ENCODE data around the gene GPR137.
"Not testable (repeated sequence)": the region's sequence is repeated elsewhere in the genome, so short reads cannot be mapped to it uniquely, and the experiment has no call there.

The GPR137 gene

DNA sequence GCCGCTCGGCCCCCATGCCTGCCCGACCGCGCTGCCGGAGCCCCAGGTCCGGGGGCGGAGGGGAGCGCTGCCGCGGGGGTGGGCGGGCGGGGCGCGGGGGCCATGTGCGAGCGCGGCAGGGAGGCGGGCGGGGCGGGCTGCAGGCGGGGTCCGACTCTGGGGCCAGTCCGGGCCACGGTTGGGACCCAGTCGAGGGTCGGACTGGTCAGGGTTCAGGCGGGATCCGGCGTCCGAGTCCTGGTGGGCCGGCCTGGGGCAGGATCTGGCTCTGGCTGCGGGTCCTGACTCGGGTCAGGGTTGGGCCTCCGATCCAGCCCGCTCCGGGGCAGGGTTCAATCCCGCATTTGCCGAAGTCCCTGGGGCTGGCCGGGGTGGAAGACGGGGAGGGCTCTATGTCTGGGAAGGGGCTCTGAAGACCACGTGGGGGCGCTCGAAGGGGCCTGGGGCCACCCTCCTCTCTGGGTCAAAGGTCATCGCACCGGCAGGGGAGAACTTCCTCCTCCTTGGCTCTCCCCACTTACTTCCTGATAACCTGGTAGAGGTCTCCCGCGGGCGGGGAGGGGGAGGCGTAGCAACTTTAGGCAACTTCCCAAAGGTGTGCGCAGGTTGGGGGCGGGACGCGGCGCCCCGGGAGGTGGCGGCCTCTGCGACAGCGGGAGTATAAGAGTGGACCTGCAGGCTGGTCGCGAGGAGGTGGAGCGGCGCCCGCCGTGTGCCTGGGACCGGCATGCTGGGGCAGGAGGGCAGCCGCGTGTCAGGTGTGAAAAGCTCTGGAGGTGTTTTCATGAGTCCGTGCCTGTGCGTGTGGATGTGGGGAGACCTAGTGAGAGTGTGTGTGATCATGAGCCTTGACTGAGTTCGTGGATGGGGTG, 20.3 kb downstream of the GPR137 start:
- Histone ChIP-seq H3K9ac (ENCODE audit: low read length) (peak overlapping the region; percentile 86), H3K4me3 (ENCODE audit: low read length) (peak overlapping the region; percentile 79), H2BK15ac (replicated peaks; ENCODE audit: low read depth) (no peak overlapping the region), H3K4me1 (ENCODE audit: control insufficient read depth, low read depth, low read length) (peaks cover 4% of the 10 kb centered on the region), H3K79me1 (ENCODE audit: low read length) (peaks cover 9% of the 10 kb centered on the region), H4K8ac (ENCODE audit: low read depth, low read length) (no peak overlapping the region), H3K79me2 (ENCODE audit: control insufficient read depth, insufficient read depth, low read length) (peaks cover 7% of the 10 kb centered on the region), H3K27ac (ENCODE audit: low read depth, low read length) (peak overlapping the region; percentile 81), H3K36me3 (ENCODE audit: control insufficient read depth, insufficient read depth, low read length) (no peaks in the 10 kb centered on the region), H3K4ac (ENCODE audit: low read depth, low read length) (peak overlapping the region; percentile 41), H2AK5ac (ENCODE audit: low read length) (peak overlapping the region; percentile 95), H3K18ac (ENCODE audit: low read length) (peak overlapping the region; percentile 86), H2BK120ac (ENCODE audit: low read depth, low read length) (no peak overlapping the region), H2BK5ac (ENCODE audit: low read length) (peak overlapping the region; percentile 44), H4K5ac (ENCODE audit: low read length) (no peak overlapping the region), H3K4me2 (ENCODE audit: low read length) (peak overlapping the region; percentile 64), H3K56ac (ENCODE audit: low read length) (peak overlapping the region; percentile 89), H3K27me3 (ENCODE audit: insufficient read depth, low read length, poor library complexity) (no peaks in the 10 kb centered on the region), H3K23ac (ENCODE audit: low read length) (peak overlapping the region; percentile 90)
- peak; percentile 88 for DNase-seq
- no CpG with 5 or more reads among the region's 71 CpGs for WGBS (ENCODE audit: extremely low coverage, insufficient coverage, low lambda C conversion rate)

DNA sequence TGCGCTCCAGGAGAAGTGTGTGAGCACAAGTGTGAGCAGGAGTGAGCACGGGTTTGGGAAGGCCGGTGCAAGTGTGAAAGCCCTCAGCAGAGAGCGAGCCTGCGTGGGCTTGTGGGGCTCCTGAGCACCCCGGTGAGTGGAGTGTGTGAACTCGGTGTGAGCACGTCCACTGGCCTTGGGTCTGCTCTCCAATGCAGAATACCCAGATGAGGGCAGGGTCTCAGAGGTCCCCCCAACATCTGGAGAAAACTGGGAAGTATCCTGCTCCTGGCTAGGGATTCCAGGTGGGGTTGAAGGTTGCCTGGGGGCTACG, 20.9 kb downstream of the GPR137 start:
- peak overlapping the region; percentile 44 for H2BK5ac ChIP-seq (ENCODE audit: low read length)
- H3K23ac ChIP-seq (ENCODE audit: low read length) = peak overlapping the region; percentile 90
- no peaks in the 10 kb centered on the region for H3K27me3 ChIP-seq (ENCODE audit: insufficient read depth, low read length, poor library complexity)
- peak overlapping the region; percentile 86 for H3K9ac ChIP-seq (ENCODE audit: low read length)
- peaks cover 7% of the 10 kb centered on the region for H3K79me2 ChIP-seq (ENCODE audit: control insufficient read depth, insufficient read depth, low read length)
- peak overlapping the region; percentile 79 for H3K4me3 ChIP-seq (ENCODE audit: low read length)
- no peak overlapping the region for H3K18ac ChIP-seq (ENCODE audit: low read length)
- no peak overlapping the region for H2BK120ac ChIP-seq (ENCODE audit: low read depth, low read length)
- H3K4me2 ChIP-seq (ENCODE audit: low read length) = peak overlapping the region; percentile 64
- no peak overlapping the region for H4K8ac ChIP-seq (ENCODE audit: low read depth, low read length)
- H3K79me1 ChIP-seq (ENCODE audit: low read length) = peaks cover 9% of the 10 kb centered on the region
- no peaks in the 10 kb centered on the region for H3K36me3 ChIP-seq (ENCODE audit: control insufficient read depth, insufficient read depth, low read length)
- H2BK15ac ChIP-seq (replicated peaks; ENCODE audit: low read depth) = no peak overlapping the region
- DNase-seq = no peak
- H4K5ac ChIP-seq (ENCODE audit: low read length) = no peak overlapping the region
- H3K27ac ChIP-seq (ENCODE audit: low read depth, low read length) = no peak overlapping the region
- H2AK5ac ChIP-seq (ENCODE audit: low read length) = peak overlapping the region; percentile 95
- H3K4me1 ChIP-seq (ENCODE audit: control insufficient read depth, low read depth, low read length) = peaks cover 4% of the 10 kb centered on the region
- peak overlapping the region; percentile 89 for H3K56ac ChIP-seq (ENCODE audit: low read length)
- WGBS (ENCODE audit: extremely low coverage, insufficient coverage, low lambda C conversion rate) = no CpG with 5 or more reads among the region's 9 CpGs
- no peak overlapping the region for H3K4ac ChIP-seq (ENCODE audit: low read depth, low read length)

DNA sequence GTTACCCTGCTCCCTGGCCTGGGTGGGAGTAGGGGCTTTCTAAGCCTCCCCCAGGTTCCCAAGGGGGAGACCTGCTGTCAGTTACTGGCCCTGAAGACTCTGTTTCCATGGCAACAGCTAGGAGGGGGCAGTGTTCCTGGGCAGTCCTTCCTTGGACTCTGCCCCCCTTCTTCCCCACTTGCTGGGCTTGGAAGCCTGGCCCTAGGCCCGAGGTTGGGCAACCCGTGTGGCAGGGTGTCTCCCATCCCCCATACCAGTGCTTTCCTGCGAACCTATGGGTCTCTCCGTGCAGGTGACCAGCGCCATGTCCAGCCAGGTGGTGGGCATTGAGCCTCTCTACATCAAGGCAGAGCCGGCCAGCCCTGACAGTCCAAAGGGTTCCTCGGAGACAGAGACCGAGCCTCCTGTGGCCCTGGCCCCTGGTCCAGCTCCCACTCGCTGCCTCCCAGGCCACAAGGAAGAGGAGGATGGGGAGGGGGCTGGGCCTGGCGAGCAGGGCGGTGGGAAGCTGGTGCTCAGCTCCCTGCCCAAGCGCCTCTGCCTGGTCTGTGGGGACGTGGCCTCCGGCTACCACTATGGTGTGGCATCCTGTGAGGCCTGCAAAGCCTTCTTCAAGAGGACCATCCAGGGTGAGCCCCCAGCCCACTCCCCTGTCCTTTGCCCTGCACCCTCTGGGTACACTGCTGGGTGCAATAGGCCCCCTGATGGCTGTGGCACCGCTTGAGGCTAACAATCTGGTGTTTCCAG, 21.4 kb downstream of the GPR137 start:
- Histone ChIP-seq H2BK5ac (ENCODE audit: low read length) (no peak overlapping the region), H2BK120ac (ENCODE audit: low read depth, low read length) (no peak overlapping the region), H2BK15ac (replicated peaks; ENCODE audit: low read depth) (no peak overlapping the region), H4K8ac (ENCODE audit: low read depth, low read length) (no peak overlapping the region), H2AK5ac (ENCODE audit: low read length) (peak overlapping the region; percentile 95), H3K79me1 (ENCODE audit: low read length) (peaks cover 9% of the 10 kb centered on the region), H3K23ac (ENCODE audit: low read length) (peak overlapping the region; percentile 90), H4K5ac (ENCODE audit: low read length) (no peak overlapping the region), H3K79me2 (ENCODE audit: control insufficient read depth, insufficient read depth, low read length) (peaks cover 7% of the 10 kb centered on the region), H3K27ac (ENCODE audit: low read depth, low read length) (no peak overlapping the region), H3K56ac (ENCODE audit: low read length) (peak overlapping the region; percentile 89), H3K4ac (ENCODE audit: low read depth, low read length) (no peak overlapping the region), H3K27me3 (ENCODE audit: insufficient read depth, low read length, poor library complexity) (no peaks in the 10 kb centered on the region), H3K4me3 (ENCODE audit: low read length) (no peak overlapping the region), H3K18ac (ENCODE audit: low read length) (no peak overlapping the region), H3K9ac (ENCODE audit: low read length) (peak overlapping the region; percentile 86), H3K4me1 (ENCODE audit: control insufficient read depth, low read depth, low read length) (peaks cover 4% of the 10 kb centered on the region), H3K4me2 (ENCODE audit: low read length) (peak overlapping the region; percentile 64), H3K36me3 (ENCODE audit: control insufficient read depth, insufficient read depth, low read length) (no peaks in the 10 kb centered on the region)
- WGBS (ENCODE audit: extremely low coverage, insufficient coverage, low lambda C conversion rate) = no CpG with 5 or more reads among the region's 15 CpGs
- DNase-seq = no peak

GRCh38 chr11:64307795-64308194, 22.1 kb downstream of the GPR137 start:
- not testable (repeated sequence) for H3K56ac ChIP-seq (ENCODE audit: low read length); H2BK5ac ChIP-seq (ENCODE audit: low read length); H3K23ac ChIP-seq (ENCODE audit: low read length); H3K27me3 ChIP-seq (ENCODE audit: insufficient read depth, low read length, poor library complexity); H4K8ac ChIP-seq (ENCODE audit: low read depth, low read length); H3K27ac ChIP-seq (ENCODE audit: low read depth, low read length); H4K5ac ChIP-seq (ENCODE audit: low read length); H2BK120ac ChIP-seq (ENCODE audit: low read depth, low read length); H2BK15ac ChIP-seq (replicated peaks; ENCODE audit: low read depth); H3K79me1 ChIP-seq (ENCODE audit: low read length); H3K4me2 ChIP-seq (ENCODE audit: low read length); H2AK5ac ChIP-seq (ENCODE audit: low read length); H3K9ac ChIP-seq (ENCODE audit: low read length); H3K18ac ChIP-seq (ENCODE audit: low read length); H3K36me3 ChIP-seq (ENCODE audit: control insufficient read depth, insufficient read depth, low read length); DNase-seq; H3K4me1 ChIP-seq (ENCODE audit: control insufficient read depth, low read depth, low read length); H3K4ac ChIP-seq (ENCODE audit: low read depth, low read length); H3K4me3 ChIP-seq (ENCODE audit: low read length); H3K79me2 ChIP-seq (ENCODE audit: control insufficient read depth, insufficient read depth, low read length)
- WGBS (ENCODE audit: extremely low coverage, insufficient coverage, low lambda C conversion rate) = no CpG with 5 or more reads among the region's 5 CpGs

DNA sequence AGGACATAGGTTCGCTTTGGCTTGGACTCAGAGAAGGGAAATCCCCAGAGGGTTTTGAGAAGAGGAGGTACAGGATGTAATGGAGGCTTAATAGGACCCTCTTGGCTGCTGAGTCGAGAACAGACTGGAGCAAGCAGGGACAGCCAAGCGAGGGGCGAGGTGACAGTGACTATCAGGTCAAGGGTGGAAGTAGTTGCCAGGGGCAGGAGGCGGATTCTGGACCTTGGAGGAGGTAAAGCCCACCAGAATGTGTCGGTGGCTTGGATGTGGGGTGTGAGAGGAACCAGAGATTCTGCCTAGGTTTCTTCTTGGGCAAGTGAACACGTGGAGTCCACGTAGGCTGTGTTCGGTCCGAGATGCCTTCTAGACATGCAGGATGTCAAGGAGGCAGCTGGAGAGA, 27.3 kb downstream of the GPR137 start:
- no peak overlapping the region for H2BK120ac ChIP-seq (ENCODE audit: low read depth, low read length)
- no CpG with 5 or more reads among the region's 10 CpGs for WGBS (ENCODE audit: extremely low coverage, insufficient coverage, low lambda C conversion rate)

More for the DNA sequence above, 27.3 kb downstream of the GPR137 start:
- no peak overlapping the region for H3K9ac ChIP-seq (ENCODE audit: low read length)
- H2BK5ac ChIP-seq (ENCODE audit: low read length) = no peak overlapping the region
- H3K4me1 ChIP-seq (ENCODE audit: control insufficient read depth, low read depth, low read length) = no peaks in the 10 kb centered on the region
- no peak overlapping the region for H3K23ac ChIP-seq (ENCODE audit: low read length)
- no peak overlapping the region for H4K5ac ChIP-seq (ENCODE audit: low read length)
- H3K4me2 ChIP-seq (ENCODE audit: low read length) = no peak overlapping the region
- peaks cover 4% of the 10 kb centered on the region for H3K79me2 ChIP-seq (ENCODE audit: control insufficient read depth, insufficient read depth, low read length)
- no peaks in the 10 kb centered on the region for H3K36me3 ChIP-seq (ENCODE audit: control insufficient read depth, insufficient read depth, low read length)
- no peak overlapping the region for H4K8ac ChIP-seq (ENCODE audit: low read depth, low read length)
- H3K79me1 ChIP-seq (ENCODE audit: low read length) = no peaks in the 10 kb centered on the region
- H3K4me3 ChIP-seq (ENCODE audit: low read length) = no peak overlapping the region
- DNase-seq = no peak
- H3K27ac ChIP-seq (ENCODE audit: low read depth, low read length) = no peak overlapping the region
- no peak overlapping the region for H2BK15ac ChIP-seq (replicated peaks; ENCODE audit: low read depth)
- no peak overlapping the region for H3K4ac ChIP-seq (ENCODE audit: low read depth, low read length)
- no peak overlapping the region for H2AK5ac ChIP-seq (ENCODE audit: low read length)
- no peaks in the 10 kb centered on the region for H3K27me3 ChIP-seq (ENCODE audit: insufficient read depth, low read length, poor library complexity)
- H3K18ac ChIP-seq (ENCODE audit: low read length) = no peak overlapping the region
- H3K56ac ChIP-seq (ENCODE audit: low read length) = no peak overlapping the region

Measured in mesendoderm (in vitro differentiated cells).